GM12878 (cell line): ENCODE measurements around the gene ABCF3. TPM values are rescaled to one million over a fixed set of nuclear protein-coding genes. Genes with fewer than 3 reads are reported as not detected.

ENCODE experiments used
- ATAC-seq: fragments of 200-7000 bp; cut with Tn5 transposase; 3 replicates; pipeline ENCODE4 v1.9.1; 2020; ENCODE audit warnings: mild to moderate bottlenecking, moderate library complexity
- BruUV-seq: library from RNA; stranded (reverse); fragments of 400-500 nt; replicated peaks from 2 replicates; lab custom pipeline; 2021; lab: Mats Ljungman, UMichigan
- CTCF ChIA-PET: fragments of 300-600 bp; sonication (Branson Sonifier 250); formaldehyde crosslinking; extraction: SDS; loops from one replicate; lab custom pipeline; 2021; ENCODE audit warnings: inconsistent platforms; lab: Yijun Ruan, JAX
- POLR2A ChIA-PET: fragments of 350-600 bp; formaldehyde crosslinking; extraction: SDS; loops from one replicate; lab custom pipeline; 2021; ENCODE audit warnings: inconsistent platforms; lab: Charles Lee
- RAD21 ChIA-PET: fragments of 300-600 bp; sonication (Branson Sonifier 250); formaldehyde crosslinking; loops from one replicate; lab custom pipeline; 2023; ENCODE audit warnings: antibody characterized with exemption; ENCODE audit not compliant: unreplicated experiment; lab: Charles Lee
- SMC1A ChIA-PET: fragments of 300-600 bp; sonication (Branson Sonifier 250); formaldehyde crosslinking; loops from one replicate; lab custom pipeline; 2023; ENCODE audit not compliant: unreplicated experiment, uncharacterized antibody; lab: Charles Lee
- DNase-seq: peaks from one replicate; pipeline ENCODE4 v3.0.0-alpha.2; 2011; ENCODE audit warnings: low read depth, low spot score
- FAIRE-seq: peaks from 3 replicates; lab custom pipeline; 2011; peaks lifted over from hg19 to GRCh38; lab: Jason Lieb, UNC
- H2AFZ ChIP-seq: 2 replicates; pipeline ENCODE4 v1.6.0; 2011; ENCODE audit warnings: low read depth, low read length, control low read depth; ENCODE audit not compliant: control insufficient read depth
- H3K27ac ChIP-seq: 2 replicates; pipeline ENCODE4 v1.5.1; 2011; ENCODE audit warnings: control low read depth; ENCODE audit not compliant: control insufficient read depth, insufficient read depth
- H3K27me3 ChIP-seq, 2 experiments: replicated peaks in 1 of 2; 2 replicates each; pipeline versions ENCODE4 v1.6.0 to v1.6.1; 2011; ENCODE audit warnings: low read length in 1 of 2; ENCODE audit not compliant: control insufficient read depth in 2 of 2, insufficient read depth in 2 of 2
- H3K36me3 ChIP-seq, 2 experiments: 2 replicates each; pipeline ENCODE4 v1.5.1; 2011; ENCODE audit warnings: low read length in 1 of 2; ENCODE audit not compliant: control insufficient read depth in 2 of 2, insufficient read depth in 2 of 2
- H3K4me1 ChIP-seq: 2 replicates; pipeline ENCODE4 v1.6.1; 2011; ENCODE audit warnings: mild to moderate bottlenecking, low read length, moderate library complexity, mixed read lengths; ENCODE audit not compliant: control insufficient read depth, insufficient read depth
- H3K4me2 ChIP-seq: 2 replicates; pipeline ENCODE4 v1.6.0; 2011; ENCODE audit warnings: control low read depth; ENCODE audit not compliant: control insufficient read depth, insufficient read depth
- H3K4me3 ChIP-seq: fragments of 200-600 bp; sonication (generic); 2 replicates; pipeline ENCODE4 v1.5.1; 2016
- H3K79me2 ChIP-seq: 2 replicates; pipeline ENCODE4 v1.6.0; 2011; ENCODE audit warnings: low read length; ENCODE audit not compliant: control insufficient read depth, insufficient read depth
- H3K9ac ChIP-seq: 2 replicates; pipeline ENCODE4 v1.8.0; 2011; ENCODE audit warnings: low read length, control low read depth, mixed read lengths; ENCODE audit not compliant: control insufficient read depth, insufficient read depth
- H3K9me3 ChIP-seq: replicated peaks from 3 replicates; pipeline ENCODE4 v1.5.1; 2011; ENCODE audit warnings: mild to moderate bottlenecking, low read length; ENCODE audit not compliant: control insufficient read depth, insufficient read depth
- H4K20me1 ChIP-seq: 2 replicates; pipeline ENCODE4 v1.6.0; 2011; ENCODE audit not compliant: control insufficient read depth, insufficient read depth
- CBX5 ChIP-seq: sonication (generic); IDR thresholded peaks from 2 replicates; pipeline ENCODE4 v1.6.1; 2016; ENCODE audit warnings: low read depth, moderate library complexity, mild to moderate bottlenecking, inconsistent platforms
- EP300 ChIP-seq, 2 experiments: fragments of 150-350 bp in 1 of 2; IDR thresholded peaks; 2 replicates each; pipeline ENCODE4 v1.6.1; 2011 to 2012; ENCODE audit warnings: low read depth in 2 of 2, low read length in 2 of 2, borderline replicate concordance in 1 of 2, improper control_type of control experiment in 1 of 2, inconsistent platforms in 1 of 2; ENCODE audit not compliant: control insufficient read depth in 1 of 2
- GABPA ChIP-seq: IDR thresholded peaks from 2 replicates; pipeline ENCODE4 v1.6.1; 2014; ENCODE audit warnings: antibody characterized with exemption, low read depth, mild to moderate bottlenecking, inconsistent platforms
- JUNB ChIP-seq: IDR thresholded peaks from 2 replicates; pipeline ENCODE4 v1.6.1; 2016; ENCODE audit warnings: antibody characterized with exemption, mild to moderate bottlenecking
- JUND ChIP-seq: IDR thresholded peaks from 2 replicates; pipeline ENCODE4 v1.6.1; 2012; ENCODE audit warnings: low read depth, mild to moderate bottlenecking, low read length, improper control_type of control experiment, moderate library complexity
- NFIC ChIP-seq: IDR thresholded peaks from 2 replicates; pipeline ENCODE4 v1.6.1; 2012; ENCODE audit warnings: low read depth, mild to moderate bottlenecking, inconsistent platforms, low read length, moderate library complexity
- NR2C2 ChIP-seq: IDR thresholded peaks from 2 replicates; pipeline ENCODE4 v1.6.1; 2011; ENCODE audit warnings: borderline replicate concordance, low read depth; ENCODE audit not compliant: control insufficient read depth, insufficient read length
- TCF12 ChIP-seq: IDR thresholded peaks from 2 replicates; pipeline ENCODE4 v1.6.1; 2011; ENCODE audit warnings: low read depth, mild to moderate bottlenecking, low read length
- YBX1 ChIP-seq: fragments of 450-650 bp; IDR thresholded peaks from 2 replicates; pipeline ENCODE4 v1.6.1; 2016; ENCODE audit warnings: antibody characterized with exemption
- ZNF207 ChIP-seq: fragments of 450-650 bp; IDR thresholded peaks from 2 replicates; pipeline ENCODE4 v1.6.1; 2014; ENCODE audit warnings: antibody characterized with exemption, mild to moderate bottlenecking, borderline replicate concordance
- WGBS: methylation state at CpG from one replicate; pipeline ENCODE4 v1.1.6; 2016; ENCODE audit warnings: low lambda C conversion rate; ENCODE audit not compliant: insufficient replicate concordance, insufficient coverage; ENCODE audit errors: missing lambda C conversion rate; 5-methylcytosine and 5-hydroxymethylcytosine counted together
- in situ Hi-C: fragments of 300-500 bp; cut with MboI; formaldehyde crosslinking; loops from 9 replicates; pipeline ENCODE4 v1.14.3; 2018; ENCODE audit warnings: mixed read lengths
- intact Hi-C: fragments of 100-400 bp; cut with micrococcal nuclease; formaldehyde crosslinking; loops from one replicate; pipeline ENCODE4 v1.14.2; 2022; ENCODE audit not compliant: unreplicated experiment
- polyA plus RNA-seq, 11 experiments: library from polyadenylated mRNA; depleted of rRNA in 4 of 11; unstranded in 6 of 11; stranded (reverse) in 5 of 11; fragments of >200 nt; fragmentation: Nextera tagmentation in 4 of 11; fragmentation: Illumina TruSeq in 1 of 11; extraction: Ambion mirVana in 4 of 11; extraction: Trizol in 1 of 11; gene quantifications; 1 replicate in 1 of 11; 2 replicates in 10 of 11; pipeline versions ENCODE4 v1.2.1 to v1.2.3, GENCODE V29; 2011 to 2016; ENCODE audit warnings: inconsistent platforms in 2 of 11, missing spikeins in 2 of 11, low read depth in 1 of 11
- total RNA-seq, 4 experiments: library from RNA; depleted of rRNA in 3 of 4; stranded (reverse); fragments of >200 nt in 3 of 4; fragmentation: Illumina TruSeq in 1 of 4; extraction: Trizol in 1 of 4; gene quantifications; 2 replicates each; pipeline versions ENCODE4 v1.2.1 to v1.2.3, GENCODE V29; 2013 to 2021
- TF ChIP-seq, protein P1 (sequence below): fragments of 450-650 bp; IDR thresholded peaks from 2 replicates; pipeline ENCODE4 v1.6.1; 2016; ENCODE audit warnings: mild to moderate bottlenecking, moderate library complexity, borderline replicate concordance
- TF ChIP-seq, protein P2 (sequence below): IDR thresholded peaks from 2 replicates; pipeline ENCODE4 v1.6.1; 2012; ENCODE audit warnings: low read depth, low read length, improper control_type of control experiment
- TF ChIP-seq, protein P3 (sequence below): IDR thresholded peaks from 2 replicates; pipeline ENCODE4 v1.6.1; 2012; ENCODE audit warnings: mild to moderate bottlenecking, low read depth, low read length

ABCF3 gene
- total and polyA plus RNA-seq, 10 of the 15 experiments (the other 5 are each of a cell fraction or from before 2014, with no cell fraction given): 6.1 to 71.3 (median 46.9) TPM

DNA sequence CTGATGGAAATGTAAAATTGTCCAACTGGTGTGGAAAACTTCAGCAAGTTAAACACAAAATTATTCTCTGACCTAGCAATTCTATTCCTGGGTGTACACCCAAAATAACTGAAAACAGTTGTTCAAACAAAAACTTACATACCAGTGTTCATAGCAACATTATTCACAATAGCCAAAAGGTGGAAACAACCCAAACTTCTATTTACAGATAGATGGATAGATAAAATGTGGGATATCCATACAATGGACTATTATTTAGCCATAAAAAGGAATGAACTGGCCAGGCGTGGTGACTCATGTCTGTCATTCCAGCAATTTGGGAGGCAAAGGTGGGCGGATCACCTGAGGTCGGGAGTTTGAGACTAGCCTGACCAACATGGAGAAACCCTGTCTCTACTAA lies 36.5 kb downstream of the ABCF3 start (continued):
- TF ChIP-seq TCF12: no peak

DNA sequence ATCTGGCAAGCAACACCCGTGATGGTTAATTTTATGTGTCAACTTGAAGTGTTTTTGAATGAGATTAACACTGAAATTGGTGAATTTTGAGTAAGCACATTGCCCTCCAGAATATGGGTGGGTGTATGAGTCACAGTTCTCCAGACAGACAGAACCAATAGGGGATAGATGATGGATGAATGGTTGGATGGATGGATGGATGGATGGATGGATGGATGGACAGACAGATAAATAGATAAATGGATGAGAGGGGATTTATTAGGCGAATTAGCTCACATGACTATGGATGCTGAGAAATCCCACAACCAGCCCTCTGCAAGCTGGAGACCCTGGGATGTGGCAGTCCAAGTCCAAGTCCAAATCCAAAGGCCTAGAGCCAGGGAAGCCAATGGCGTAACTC lies 37.9 kb downstream of the ABCF3 start:
- DNase-seq: no peak
- H3K4me2 ChIP-seq: no peak overlapping the region
- 25% methylated on average over 3 of the region's 3 CpGs for WGBS
- H3K79me2 ChIP-seq: no peaks in the 10 kb centered on the region
- H3K36me3 ChIP-seq: no peaks in the 10 kb centered on the region
- no TSS peak for BruUV-seq
- H3K4me1 ChIP-seq: no peaks in the 10 kb centered on the region
- no peak overlapping the region for H3K27ac ChIP-seq
- peaks cover 3 to 4% of the 10 kb centered on the region in 2 experiments; a peak in 3 of 4 replicates for H3K27me3 ChIP-seq
- ChIA-PET POLR2A (no interaction called here), RAD21 (no interaction called here), SMC1A (no interaction called here), CTCF (interaction anchor here (0.9 kb wide), 1 partner anchor 27 kb away, joined by 3 read pairs; no protein-coding TSS in a partner anchor)
- FAIRE-seq: no peak
- no peaks in the 10 kb centered on the region for H3K9me3 ChIP-seq
- no peak overlapping the region for H3K9ac ChIP-seq
- in situ Hi-C loops: no loop called here
- TF ChIP-seq, protein P1, sequence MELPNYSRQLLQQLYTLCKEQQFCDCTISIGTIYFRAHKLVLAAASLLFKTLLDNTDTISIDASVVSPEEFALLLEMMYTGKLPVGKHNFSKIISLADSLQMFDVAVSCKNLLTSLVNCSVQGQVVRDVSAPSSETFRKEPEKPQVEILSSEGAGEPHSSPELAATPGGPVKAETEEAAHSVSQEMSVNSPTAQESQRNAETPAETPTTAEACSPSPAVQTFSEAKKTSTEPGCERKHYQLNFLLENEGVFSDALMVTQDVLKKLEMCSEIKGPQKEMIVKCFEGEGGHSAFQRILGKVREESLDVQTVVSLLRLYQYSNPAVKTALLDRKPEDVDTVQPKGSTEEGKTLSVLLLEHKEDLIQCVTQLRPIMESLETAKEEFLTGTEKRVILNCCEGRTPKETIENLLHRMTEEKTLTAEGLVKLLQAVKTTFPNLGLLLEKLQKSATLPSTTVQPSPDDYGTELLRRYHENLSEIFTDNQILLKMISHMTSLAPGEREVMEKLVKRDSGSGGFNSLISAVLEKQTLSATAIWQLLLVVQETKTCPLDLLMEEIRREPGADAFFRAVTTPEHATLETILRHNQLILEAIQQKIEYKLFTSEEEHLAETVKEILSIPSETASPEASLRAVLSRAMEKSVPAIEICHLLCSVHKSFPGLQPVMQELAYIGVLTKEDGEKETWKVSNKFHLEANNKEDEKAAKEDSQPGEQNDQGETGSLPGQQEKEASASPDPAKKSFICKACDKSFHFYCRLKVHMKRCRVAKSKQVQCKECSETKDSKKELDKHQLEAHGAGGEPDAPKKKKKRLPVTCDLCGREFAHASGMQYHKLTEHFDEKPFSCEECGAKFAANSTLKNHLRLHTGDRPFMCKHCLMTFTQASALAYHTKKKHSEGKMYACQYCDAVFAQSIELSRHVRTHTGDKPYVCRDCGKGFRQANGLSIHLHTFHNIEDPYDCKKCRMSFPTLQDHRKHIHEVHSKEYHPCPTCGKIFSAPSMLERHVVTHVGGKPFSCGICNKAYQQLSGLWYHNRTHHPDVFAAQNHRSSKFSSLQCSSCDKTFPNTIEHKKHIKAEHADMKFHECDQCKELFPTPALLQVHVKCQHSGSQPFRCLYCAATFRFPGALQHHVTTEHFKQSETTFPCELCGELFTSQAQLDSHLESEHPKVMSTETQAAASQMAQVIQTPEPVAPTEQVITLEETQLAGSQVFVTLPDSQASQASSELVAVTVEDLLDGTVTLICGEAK: no peak
- no peak for TF ChIP-seq EP300 (IDR thresholded peaks at IDR 0.05; ENCODE audit: borderline replicate concordance in 1 of 2, control insufficient read depth in 1 of 2, low read depth in 2 of 2, low read length in 2 of 2)
- no peak for TF ChIP-seq GABPA
- TF ChIP-seq CBX5: no peak
- TF ChIP-seq, protein P2, sequence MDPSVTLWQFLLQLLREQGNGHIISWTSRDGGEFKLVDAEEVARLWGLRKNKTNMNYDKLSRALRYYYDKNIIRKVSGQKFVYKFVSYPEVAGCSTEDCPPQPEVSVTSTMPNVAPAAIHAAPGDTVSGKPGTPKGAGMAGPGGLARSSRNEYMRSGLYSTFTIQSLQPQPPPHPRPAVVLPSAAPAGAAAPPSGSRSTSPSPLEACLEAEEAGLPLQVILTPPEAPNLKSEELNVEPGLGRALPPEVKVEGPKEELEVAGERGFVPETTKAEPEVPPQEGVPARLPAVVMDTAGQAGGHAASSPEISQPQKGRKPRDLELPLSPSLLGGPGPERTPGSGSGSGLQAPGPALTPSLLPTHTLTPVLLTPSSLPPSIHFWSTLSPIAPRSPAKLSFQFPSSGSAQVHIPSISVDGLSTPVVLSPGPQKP: no peak
- no peak for TF ChIP-seq JUND
- TF ChIP-seq YBX1: no peak
- no peak for TF ChIP-seq JUNB
- TF ChIP-seq ZNF207: no peak
- no peak for TF ChIP-seq NFIC
- TF ChIP-seq, protein P3, sequence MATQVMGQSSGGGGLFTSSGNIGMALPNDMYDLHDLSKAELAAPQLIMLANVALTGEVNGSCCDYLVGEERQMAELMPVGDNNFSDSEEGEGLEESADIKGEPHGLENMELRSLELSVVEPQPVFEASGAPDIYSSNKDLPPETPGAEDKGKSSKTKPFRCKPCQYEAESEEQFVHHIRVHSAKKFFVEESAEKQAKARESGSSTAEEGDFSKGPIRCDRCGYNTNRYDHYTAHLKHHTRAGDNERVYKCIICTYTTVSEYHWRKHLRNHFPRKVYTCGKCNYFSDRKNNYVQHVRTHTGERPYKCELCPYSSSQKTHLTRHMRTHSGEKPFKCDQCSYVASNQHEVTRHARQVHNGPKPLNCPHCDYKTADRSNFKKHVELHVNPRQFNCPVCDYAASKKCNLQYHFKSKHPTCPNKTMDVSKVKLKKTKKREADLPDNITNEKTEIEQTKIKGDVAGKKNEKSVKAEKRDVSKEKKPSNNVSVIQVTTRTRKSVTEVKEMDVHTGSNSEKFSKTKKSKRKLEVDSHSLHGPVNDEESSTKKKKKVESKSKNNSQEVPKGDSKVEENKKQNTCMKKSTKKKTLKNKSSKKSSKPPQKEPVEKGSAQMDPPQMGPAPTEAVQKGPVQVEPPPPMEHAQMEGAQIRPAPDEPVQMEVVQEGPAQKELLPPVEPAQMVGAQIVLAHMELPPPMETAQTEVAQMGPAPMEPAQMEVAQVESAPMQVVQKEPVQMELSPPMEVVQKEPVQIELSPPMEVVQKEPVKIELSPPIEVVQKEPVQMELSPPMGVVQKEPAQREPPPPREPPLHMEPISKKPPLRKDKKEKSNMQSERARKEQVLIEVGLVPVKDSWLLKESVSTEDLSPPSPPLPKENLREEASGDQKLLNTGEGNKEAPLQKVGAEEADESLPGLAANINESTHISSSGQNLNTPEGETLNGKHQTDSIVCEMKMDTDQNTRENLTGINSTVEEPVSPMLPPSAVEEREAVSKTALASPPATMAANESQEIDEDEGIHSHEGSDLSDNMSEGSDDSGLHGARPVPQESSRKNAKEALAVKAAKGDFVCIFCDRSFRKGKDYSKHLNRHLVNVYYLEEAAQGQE: no peak
- TF ChIP-seq NR2C2: no peak
- no peak for ATAC-seq
- intact Hi-C loops: no loop called here
- H2AFZ ChIP-seq: no peak overlapping the region
- H3K4me3 ChIP-seq: no peak overlapping the region
- H4K20me1 ChIP-seq: no peaks in the 10 kb centered on the region
